ENCODE data around the gene FBXW12.

FBXW12 gene

DNA sequence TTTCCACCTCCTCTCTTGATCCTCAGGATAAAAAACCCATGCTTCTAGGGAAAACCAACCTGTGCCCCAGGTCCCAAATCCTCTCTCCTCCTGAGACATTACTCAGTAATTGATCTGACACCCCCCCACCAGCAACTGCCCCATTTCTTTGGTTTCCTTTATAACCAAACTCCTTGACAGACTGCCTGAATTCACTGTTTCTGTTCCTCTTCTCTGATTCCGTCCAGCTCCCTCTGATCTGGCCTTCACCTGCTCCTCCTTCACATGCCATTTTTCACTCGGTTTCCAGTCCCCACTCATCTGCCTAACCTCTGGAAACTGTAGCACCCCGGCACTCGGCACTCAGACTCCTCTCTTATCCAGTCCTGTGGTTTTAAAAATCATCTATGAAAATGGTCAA is 65.8 kb downstream of the FBXW12 start:
- DNase-seq, result no peak

DNA sequence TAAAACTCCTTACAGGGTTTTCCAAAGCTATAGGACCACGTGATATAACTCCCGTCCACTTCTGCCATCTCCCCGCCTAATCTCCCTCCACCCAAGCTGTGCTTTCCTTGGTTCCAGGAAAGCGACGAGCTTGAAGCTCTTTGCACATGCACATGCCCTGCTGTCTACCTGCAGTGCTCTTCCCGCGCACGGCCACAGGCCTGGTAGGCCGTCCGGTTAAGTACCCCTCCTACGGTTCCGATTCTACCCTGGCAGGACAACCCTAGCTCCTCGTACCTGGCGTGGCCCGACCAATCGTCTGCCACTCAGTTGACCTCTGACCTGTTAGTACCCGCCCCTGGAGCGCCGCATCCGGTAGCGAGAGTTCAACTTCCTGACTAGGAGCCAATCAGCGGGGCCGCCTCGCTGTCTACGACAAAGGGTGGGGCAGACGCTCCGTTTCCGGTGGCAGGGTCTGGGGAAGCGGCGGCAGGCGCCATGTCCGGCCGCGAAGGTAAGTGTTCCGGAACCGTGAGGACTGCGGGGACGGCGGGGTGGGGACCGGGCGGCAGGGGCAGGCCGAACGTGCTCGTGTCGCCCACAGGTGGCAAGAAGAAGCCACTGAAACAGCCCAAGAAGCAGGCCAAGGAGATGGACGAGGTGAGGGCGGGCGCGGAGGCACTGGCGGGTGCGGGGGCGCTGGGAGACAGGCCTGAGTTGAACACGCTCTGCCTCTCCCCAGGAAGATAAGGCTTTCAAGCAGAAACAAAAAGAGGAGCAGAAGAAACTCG is 68.0 kb downstream of the FBXW12 start, which contains the start of the genes CCDC51 and TMA7:
Gene CCDC51 (minus strand): TSS at position 300 of the 770 bp plus-strand sequence. CDS start 4,991 bp downstream, outside the sequence.
Gene TMA7 (plus strand): TSS at position 438 of the 770 bp plus-strand sequence. CDS start 40 bp downstream, at position 478.
- DNase-seq, result peak; percentile 95

DNA sequence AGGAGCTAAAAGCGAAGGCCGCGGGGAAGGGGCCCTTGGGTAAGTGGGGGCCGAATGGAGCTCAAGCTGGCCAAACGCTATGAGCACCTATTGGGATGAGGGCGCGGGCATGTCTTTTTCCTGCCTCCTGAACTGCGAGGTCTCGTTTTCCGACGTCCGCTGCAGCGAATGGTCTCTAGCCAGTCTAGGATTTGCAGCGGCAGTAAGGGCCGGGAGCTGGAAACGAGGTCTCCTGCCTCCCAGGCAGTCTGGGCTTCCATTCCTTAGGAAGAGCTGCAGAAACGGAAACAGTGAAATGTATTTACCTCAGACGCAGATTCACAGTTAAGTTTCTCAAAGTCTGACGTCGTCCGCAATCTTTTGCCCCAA is 68.6 kb downstream of the FBXW12 start:
- no peak for DNase-seq

GRCh38 chr3:48441940-48442339 is 69.9 kb downstream of the FBXW12 start:
- no peak for DNase-seq

All from fibroblast of skin of right biceps (primary cell).